GM12878 (cell line): ENCODE data around the gene DISP3. TPM values are rescaled to one million over a fixed set of nuclear protein-coding genes. Genes with fewer than 3 reads are reported as not detected.

ENCODE experiments used
- ATAC-seq: fragments of 200-7000 bp; cut with Tn5 transposase; 3 replicates; pipeline ENCODE4 v1.9.1; 2020; ENCODE audit warnings: mild to moderate bottlenecking, moderate library complexity
- BruUV-seq: library from RNA; stranded (reverse); fragments of 400-500 nt; replicated peaks from 2 replicates; lab custom pipeline; 2021; lab: Mats Ljungman, UMichigan
- CTCF ChIA-PET: fragments of 300-600 bp; sonication (Branson Sonifier 250); formaldehyde crosslinking; extraction: SDS; loops from one replicate; lab custom pipeline; 2021; ENCODE audit warnings: inconsistent platforms; lab: Yijun Ruan, JAX
- POLR2A ChIA-PET: fragments of 350-600 bp; formaldehyde crosslinking; extraction: SDS; loops from one replicate; lab custom pipeline; 2021; ENCODE audit warnings: inconsistent platforms; lab: Charles Lee
- RAD21 ChIA-PET: fragments of 300-600 bp; sonication (Branson Sonifier 250); formaldehyde crosslinking; loops from one replicate; lab custom pipeline; 2023; ENCODE audit warnings: antibody characterized with exemption; ENCODE audit not compliant: unreplicated experiment; lab: Charles Lee
- SMC1A ChIA-PET: fragments of 300-600 bp; sonication (Branson Sonifier 250); formaldehyde crosslinking; loops from one replicate; lab custom pipeline; 2023; ENCODE audit not compliant: unreplicated experiment, uncharacterized antibody; lab: Charles Lee
- DNase-seq: peaks from one replicate; pipeline ENCODE4 v3.0.0-alpha.2; 2011; ENCODE audit warnings: low read depth, low spot score
- FAIRE-seq: peaks from 3 replicates; lab custom pipeline; 2011; peaks lifted over from hg19 to GRCh38; lab: Jason Lieb, UNC
- H2AFZ ChIP-seq: 2 replicates; pipeline ENCODE4 v1.6.0; 2011; ENCODE audit warnings: low read depth, low read length, control low read depth; ENCODE audit not compliant: control insufficient read depth
- H3K27ac ChIP-seq: 2 replicates; pipeline ENCODE4 v1.5.1; 2011; ENCODE audit warnings: control low read depth; ENCODE audit not compliant: control insufficient read depth, insufficient read depth
- H3K27me3 ChIP-seq, 2 experiments: replicated peaks in 1 of 2; 2 replicates each; pipeline versions ENCODE4 v1.6.0 to v1.6.1; 2011; ENCODE audit warnings: low read length in 1 of 2; ENCODE audit not compliant: control insufficient read depth in 2 of 2, insufficient read depth in 2 of 2
- H3K36me3 ChIP-seq, 2 experiments: 2 replicates each; pipeline ENCODE4 v1.5.1; 2011; ENCODE audit warnings: low read length in 1 of 2; ENCODE audit not compliant: control insufficient read depth in 2 of 2, insufficient read depth in 2 of 2
- H3K4me1 ChIP-seq: 2 replicates; pipeline ENCODE4 v1.6.1; 2011; ENCODE audit warnings: mild to moderate bottlenecking, low read length, moderate library complexity, mixed read lengths; ENCODE audit not compliant: control insufficient read depth, insufficient read depth
- H3K4me2 ChIP-seq: 2 replicates; pipeline ENCODE4 v1.6.0; 2011; ENCODE audit warnings: control low read depth; ENCODE audit not compliant: control insufficient read depth, insufficient read depth
- H3K4me3 ChIP-seq: fragments of 200-600 bp; sonication (generic); 2 replicates; pipeline ENCODE4 v1.5.1; 2016
- H3K79me2 ChIP-seq: 2 replicates; pipeline ENCODE4 v1.6.0; 2011; ENCODE audit warnings: low read length; ENCODE audit not compliant: control insufficient read depth, insufficient read depth
- H3K9ac ChIP-seq: 2 replicates; pipeline ENCODE4 v1.8.0; 2011; ENCODE audit warnings: low read length, control low read depth, mixed read lengths; ENCODE audit not compliant: control insufficient read depth, insufficient read depth
- H3K9me3 ChIP-seq: replicated peaks from 3 replicates; pipeline ENCODE4 v1.5.1; 2011; ENCODE audit warnings: mild to moderate bottlenecking, low read length; ENCODE audit not compliant: control insufficient read depth, insufficient read depth
- H4K20me1 ChIP-seq: 2 replicates; pipeline ENCODE4 v1.6.0; 2011; ENCODE audit not compliant: control insufficient read depth, insufficient read depth
- ATF7 ChIP-seq: fragments of 450-650 bp; IDR thresholded peaks from 2 replicates; pipeline ENCODE4 v1.6.1; 2016; ENCODE audit warnings: low read depth, mild to moderate bottlenecking
- DPF2 ChIP-seq: fragments of 450-650 bp; IDR thresholded peaks from 2 replicates; pipeline ENCODE4 v1.6.1; 2017; ENCODE audit warnings: mild to moderate bottlenecking
- E2F4 ChIP-seq: IDR thresholded peaks from 2 replicates; pipeline ENCODE4 v1.6.1; 2012; ENCODE audit warnings: low read depth, low read length, improper control_type of control experiment
- ELK1 ChIP-seq: IDR thresholded peaks from 2 replicates; pipeline ENCODE4 v1.6.1; 2012; ENCODE audit warnings: low read depth, low read length, improper control_type of control experiment
- GABPA ChIP-seq: IDR thresholded peaks from 2 replicates; pipeline ENCODE4 v1.6.1; 2014; ENCODE audit warnings: antibody characterized with exemption, low read depth, mild to moderate bottlenecking, inconsistent platforms
- GATAD2B ChIP-seq: fragments of 450-650 bp; conservative IDR thresholded peaks from 2 replicates; pipeline ENCODE4 v1.6.1; 2017; ENCODE audit warnings: low read depth, mild to moderate bottlenecking, moderate library complexity
- KDM1A ChIP-seq: fragments of 200-600 bp; sonication (generic); IDR thresholded peaks from 2 replicates; pipeline ENCODE4 v1.6.1; 2016; ENCODE audit warnings: borderline replicate concordance
- MLLT1 ChIP-seq: fragments of 450-650 bp; IDR thresholded peaks from 2 replicates; pipeline ENCODE4 v1.6.1; 2016; ENCODE audit warnings: mild to moderate bottlenecking
- NR2F1 ChIP-seq: fragments of 450-650 bp; conservative IDR thresholded peaks from 2 replicates; pipeline ENCODE4 v1.6.1; 2017; ENCODE audit warnings: mild to moderate bottlenecking
- SIN3A ChIP-seq: IDR thresholded peaks from 2 replicates; pipeline ENCODE4 v1.6.1; 2012; ENCODE audit warnings: low read depth, low read length, improper control_type of control experiment
- TAF1 ChIP-seq: IDR thresholded peaks from 2 replicates; pipeline ENCODE4 v1.6.1; 2011; ENCODE audit warnings: mild to moderate bottlenecking, low read depth, low read length, borderline replicate concordance
- WGBS: methylation state at CpG from one replicate; pipeline ENCODE4 v1.1.6; 2016; ENCODE audit warnings: low lambda C conversion rate; ENCODE audit not compliant: insufficient replicate concordance, insufficient coverage; ENCODE audit errors: missing lambda C conversion rate; 5-methylcytosine and 5-hydroxymethylcytosine counted together
- in situ Hi-C: fragments of 300-500 bp; cut with MboI; formaldehyde crosslinking; loops from 9 replicates; pipeline ENCODE4 v1.14.3; 2018; ENCODE audit warnings: mixed read lengths
- intact Hi-C: fragments of 100-400 bp; cut with micrococcal nuclease; formaldehyde crosslinking; loops from one replicate; pipeline ENCODE4 v1.14.2; 2022; ENCODE audit not compliant: unreplicated experiment
- polyA plus RNA-seq, 11 experiments: library from polyadenylated mRNA; depleted of rRNA in 4 of 11; unstranded in 6 of 11; stranded (reverse) in 5 of 11; fragments of >200 nt; fragmentation: Nextera tagmentation in 4 of 11; fragmentation: Illumina TruSeq in 1 of 11; extraction: Ambion mirVana in 4 of 11; extraction: Trizol in 1 of 11; gene quantifications; 1 replicate in 1 of 11; 2 replicates in 10 of 11; pipeline versions ENCODE4 v1.2.1 to v1.2.3, GENCODE V29; 2011 to 2016; ENCODE audit warnings: inconsistent platforms in 2 of 11, missing spikeins in 2 of 11, low read depth in 1 of 11
- total RNA-seq, 4 experiments: library from RNA; depleted of rRNA in 3 of 4; stranded (reverse); fragments of >200 nt in 3 of 4; fragmentation: Illumina TruSeq in 1 of 4; extraction: Trizol in 1 of 4; gene quantifications; 2 replicates each; pipeline versions ENCODE4 v1.2.1 to v1.2.3, GENCODE V29; 2013 to 2021

DISP3 gene
- total and polyA plus RNA-seq, 10 of the 15 experiments (the other 5 are each of a cell fraction or from before 2014, with no cell fraction given), result under 0.01 to 0.18 (median 0.09) TPM; not detected in 2

DNA sequence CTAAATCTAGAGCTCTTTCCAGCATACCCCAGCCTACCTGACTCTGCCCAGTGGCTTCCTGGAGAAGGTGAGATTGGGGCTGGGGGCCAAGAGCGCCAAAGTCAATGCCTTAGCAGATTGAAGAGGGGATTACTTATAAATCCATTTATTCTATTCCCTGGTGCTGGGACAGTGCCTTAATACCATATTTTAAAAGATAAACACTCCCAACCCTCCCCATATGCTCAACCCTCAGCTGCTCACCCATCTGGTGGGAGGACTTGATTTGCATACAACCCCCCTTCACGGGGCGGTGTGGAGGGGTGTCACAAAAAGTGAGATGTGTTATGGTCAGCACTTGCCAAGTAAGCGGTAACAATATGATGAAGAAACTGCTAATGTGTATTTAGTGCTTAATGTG lies 3.2 kb upstream of the DISP3 start (continued):
- TF ChIP-seq TAF1 (no peak), NR2F1 (no peak), KDM1A (no peak), GATAD2B (no peak), ELK1 (no peak), ATF7 (no peak), E2F4 (no peak)

DNA sequence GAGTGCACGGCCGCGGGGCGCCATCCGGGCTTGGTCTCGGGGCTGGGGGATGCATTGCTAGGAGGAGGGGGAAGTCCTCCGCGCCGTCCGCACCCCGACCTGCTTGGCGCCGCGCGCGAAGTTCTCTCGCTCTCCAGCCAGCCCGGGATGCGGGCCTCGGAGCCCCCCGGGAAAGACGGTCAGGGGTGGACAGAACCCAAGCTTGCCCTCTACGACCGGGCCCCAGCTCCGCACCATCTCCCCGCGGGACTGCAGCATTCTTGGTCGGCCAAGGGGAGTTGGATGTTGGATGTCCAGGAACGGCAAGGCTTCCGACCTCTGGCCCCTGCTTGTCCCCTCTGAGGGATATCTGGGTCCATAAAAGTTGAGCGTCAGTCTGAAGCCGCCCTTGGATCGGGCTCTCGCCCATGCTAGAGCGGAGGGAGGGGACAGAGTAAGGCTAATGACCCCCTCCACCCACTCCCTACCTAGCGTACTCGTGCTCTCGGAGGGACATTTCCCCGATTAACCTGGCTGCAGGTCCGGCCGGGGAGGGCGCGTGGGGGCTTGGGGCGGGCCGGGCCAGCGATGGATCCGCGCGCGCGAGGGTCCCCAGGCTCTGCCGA lies 522 bp downstream of the DISP3 start:
- DNase-seq (no peak), ATAC-seq (no peak), FAIRE-seq (no peak)
- ChIA-PET CTCF (interaction anchor here (1.6 kb wide), 1 partner anchor 162 kb away, joined by 6 read pairs; no protein-coding TSS in a partner anchor), RAD21 (no interaction called here), SMC1A (no interaction called here), POLR2A (no interaction called here)
- WGBS, result 17% methylated on average over 43 of the region's 52 CpGs
- H3K9me3 ChIP-seq, result no peaks in the 10 kb centered on the region
- no peaks in the 10 kb centered on the region for H3K4me1 ChIP-seq
- H3K27me3 ChIP-seq, result peaks cover 2 to 4% of the 10 kb centered on the region in 2 experiments; a peak in 1 of 4 replicates
- no peaks in the 10 kb centered on the region for H3K36me3 ChIP-seq
- H3K79me2 ChIP-seq, result no peaks in the 10 kb centered on the region
- H3K4me3 ChIP-seq, result peak overlapping the region; percentile 72; the same call in 1 of the 2 replicates
- BruUV-seq, result no TSS peak
- H2AFZ ChIP-seq, result peak overlapping the region; percentile 90
- H3K27ac ChIP-seq, result no peak overlapping the region
- in situ Hi-C loops, result no loop called here
- TF ChIP-seq GABPA (no peak), MLLT1 (no peak), DPF2 (no peak), SIN3A (no peak)
- intact Hi-C loops, result loop anchor here (5.0 kb wide), 1 partner anchor 163 kb away; no protein-coding TSS in a partner anchor
- peak overlapping the region; percentile 64 for H3K4me2 ChIP-seq
- H4K20me1 ChIP-seq, result no peaks in the 10 kb centered on the region
- H3K9ac ChIP-seq, result no peak overlapping the region
